HK-2 (cell line): ENCODE measurements around the gene HTR2B.
"Not testable (repeated sequence)": the region's sequence is repeated elsewhere in the genome, so short reads cannot be mapped to it uniquely, and the experiment has no call there.

ENCODE experiments used
- DNase-seq: peaks from one replicate; pipeline ENCODE4 v3.0.0-alpha.2; 2018; ENCODE audit not compliant: unreplicated experiment

HTR2B gene

GRCh38 chr2:231133365-231134099 lies 8.7 kb upstream of the HTR2B start:
- no peak for DNase-seq

GRCh38 chr2:231132129-231132528 lies 7.3 kb upstream of the HTR2B start:
- no peak for DNase-seq

GRCh38 chr2:231130336-231131056 lies 5.7 kb upstream of the HTR2B start:
- DNase-seq = no peak

- no peak for DNase-seq
These were observed 4.4 kb upstream of the HTR2B start for GRCh38 chr2:231129216-231129615.

GRCh38 chr2:231128541-231128940 lies 3.7 kb upstream of the HTR2B start:
- no peak for DNase-seq

GRCh38 chr2:231127936-231128335 lies 3.1 kb upstream of the HTR2B start:
- DNase-seq = no peak

GRCh38 chr2:231127480-231127879 lies 2.6 kb upstream of the HTR2B start:
- no peak for DNase-seq

- no peak for DNase-seq
These were observed 1.3 kb upstream of the HTR2B start for GRCh38 chr2:231126123-231126522.

- no peak for DNase-seq
These were observed 1.4 kb downstream of the HTR2B start for GRCh38 chr2:231123362-231123898.

GRCh38 chr2:231118614-231118942 lies 6.3 kb downstream of the HTR2B start:
- DNase-seq = no peak

GRCh38 chr2:231117922-231118613 lies 6.8 kb downstream of the HTR2B start:
- no peak for DNase-seq

- no peak for DNase-seq
These were observed 7.7 kb downstream of the HTR2B start for GRCh38 chr2:231117148-231117547.

- no peak for DNase-seq
These were observed 9.2 kb downstream of the HTR2B start for GRCh38 chr2:231115651-231116050.

GRCh38 chr2:231113489-231113888 lies 11.4 kb downstream of the HTR2B start:
- no peak for DNase-seq

- DNase-seq = no peak
These were observed 12.9 kb downstream of the HTR2B start for GRCh38 chr2:231111987-231112386.

GRCh38 chr2:231110551-231110950 lies 14.3 kb downstream of the HTR2B start:
- no peak for DNase-seq

GRCh38 chr2:231104115-231104713 lies 20.6 kb downstream of the HTR2B start:
- DNase-seq = peak; percentile 28

GRCh38 chr2:231102772-231103171 lies 22.1 kb downstream of the HTR2B start:
- DNase-seq = no peak

GRCh38 chr2:231100990-231101389 lies 23.9 kb downstream of the HTR2B start:
- DNase-seq = no peak

- DNase-seq = not testable (repeated sequence)
These were observed 24.5 kb downstream of the HTR2B start for GRCh38 chr2:231100321-231100720.

- DNase-seq = no peak
These were observed 24.9 kb downstream of the HTR2B start for GRCh38 chr2:231099918-231100317.

- DNase-seq = no peak
These were observed 30.0 kb downstream of the HTR2B start for GRCh38 chr2:231094736-231095346.
